Measurements from ENCODE around the gene ZNF804B.

Gene ZNF804B

GRCh38 chr7:89002981-89003956 is 243.8 kb downstream of the ZNF804B start:
- TF ChIP-seq CTCF (conservative IDR thresholded peaks at IDR 0.05; ENCODE audit: low read depth, low read length), result no peak
- DNase-seq (ENCODE audit: low read depth), result no peak
- H3K4me3 ChIP-seq (ENCODE audit: low read length), result no peak overlapping the region

- no peak for DNase-seq (ENCODE audit: low read depth)
- TF ChIP-seq CTCF (conservative IDR thresholded peaks at IDR 0.05; ENCODE audit: low read depth, low read length), result no peak
- H3K4me3 ChIP-seq (ENCODE audit: low read length), result no peak overlapping the region
Observed at GRCh38 chr7:89012016-89012415, 252.5 kb downstream of the ZNF804B start.

GRCh38 chr7:89017695-89018094 is 258.2 kb downstream of the ZNF804B start:
- H3K4me3 ChIP-seq (ENCODE audit: low read length), result no peak overlapping the region
- no peak for TF ChIP-seq CTCF (conservative IDR thresholded peaks at IDR 0.05; ENCODE audit: low read depth, low read length)
- DNase-seq (ENCODE audit: low read depth), result no peak

- no peak overlapping the region for H3K4me3 ChIP-seq (ENCODE audit: low read length)
- no peak for TF ChIP-seq CTCF (conservative IDR thresholded peaks at IDR 0.05; ENCODE audit: low read depth, low read length)
- no peak for DNase-seq (ENCODE audit: low read depth)
Observed at GRCh38 chr7:89021741-89022140, 262.2 kb downstream of the ZNF804B start.

GRCh38 chr7:89023206-89023605 is 263.7 kb downstream of the ZNF804B start:
- DNase-seq (ENCODE audit: low read depth), result peak; percentile 75
- H3K4me3 ChIP-seq (ENCODE audit: low read length), result no peak overlapping the region
- TF ChIP-seq CTCF (conservative IDR thresholded peaks at IDR 0.05; ENCODE audit: low read depth, low read length), result no peak

GRCh38 chr7:89023877-89024276 is 264.4 kb downstream of the ZNF804B start:
- no peak for TF ChIP-seq CTCF (conservative IDR thresholded peaks at IDR 0.05; ENCODE audit: low read depth, low read length)
- no peak overlapping the region for H3K4me3 ChIP-seq (ENCODE audit: low read length)
- no peak for DNase-seq (ENCODE audit: low read depth)

GRCh38 chr7:89027781-89028180 is 268.3 kb downstream of the ZNF804B start:
- no peak overlapping the region for H3K4me3 ChIP-seq (ENCODE audit: low read length)
- no peak for TF ChIP-seq CTCF (conservative IDR thresholded peaks at IDR 0.05; ENCODE audit: low read depth, low read length)
- no peak for DNase-seq (ENCODE audit: low read depth)
